ENCODE results near the gene ZMYND10.

DNA sequence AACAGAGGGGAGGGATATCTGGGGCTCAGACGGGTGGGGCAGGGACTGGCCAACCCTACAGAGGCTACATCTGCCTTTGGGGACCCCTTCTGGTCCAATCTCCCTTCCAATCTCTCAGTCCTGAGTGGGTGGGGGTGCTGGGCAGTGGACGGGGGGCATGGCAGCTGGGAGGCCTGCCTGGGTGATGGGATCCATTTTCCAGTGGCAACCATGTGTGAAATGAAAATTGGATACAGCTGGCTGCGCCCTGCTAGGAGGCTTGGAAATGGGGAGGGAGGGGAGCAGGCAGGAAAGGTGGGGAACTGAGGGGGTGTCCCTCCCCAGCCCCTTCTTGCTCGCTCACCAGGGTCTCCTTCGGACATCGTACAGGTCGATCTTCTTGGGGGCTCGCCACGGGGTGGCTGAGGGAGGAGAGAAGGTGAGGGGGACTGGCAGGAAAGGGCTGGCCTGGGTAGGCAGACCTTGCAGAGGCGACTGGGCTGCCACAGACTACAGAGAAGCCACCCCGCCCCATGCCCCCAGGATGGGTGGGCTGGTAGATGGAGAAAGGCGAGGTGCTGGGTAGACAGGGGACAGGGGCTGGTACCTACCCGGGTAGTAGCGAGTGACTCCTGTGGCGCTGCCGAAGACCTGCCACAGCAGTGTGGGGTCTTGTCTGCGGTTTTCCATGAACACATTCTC is 35.0 kb upstream of the ZMYND10 start:
- TF ChIP-seq POLR2A (IDR thresholded peaks at IDR 0.05): no peak
- TF ChIP-seq, protein P1, sequence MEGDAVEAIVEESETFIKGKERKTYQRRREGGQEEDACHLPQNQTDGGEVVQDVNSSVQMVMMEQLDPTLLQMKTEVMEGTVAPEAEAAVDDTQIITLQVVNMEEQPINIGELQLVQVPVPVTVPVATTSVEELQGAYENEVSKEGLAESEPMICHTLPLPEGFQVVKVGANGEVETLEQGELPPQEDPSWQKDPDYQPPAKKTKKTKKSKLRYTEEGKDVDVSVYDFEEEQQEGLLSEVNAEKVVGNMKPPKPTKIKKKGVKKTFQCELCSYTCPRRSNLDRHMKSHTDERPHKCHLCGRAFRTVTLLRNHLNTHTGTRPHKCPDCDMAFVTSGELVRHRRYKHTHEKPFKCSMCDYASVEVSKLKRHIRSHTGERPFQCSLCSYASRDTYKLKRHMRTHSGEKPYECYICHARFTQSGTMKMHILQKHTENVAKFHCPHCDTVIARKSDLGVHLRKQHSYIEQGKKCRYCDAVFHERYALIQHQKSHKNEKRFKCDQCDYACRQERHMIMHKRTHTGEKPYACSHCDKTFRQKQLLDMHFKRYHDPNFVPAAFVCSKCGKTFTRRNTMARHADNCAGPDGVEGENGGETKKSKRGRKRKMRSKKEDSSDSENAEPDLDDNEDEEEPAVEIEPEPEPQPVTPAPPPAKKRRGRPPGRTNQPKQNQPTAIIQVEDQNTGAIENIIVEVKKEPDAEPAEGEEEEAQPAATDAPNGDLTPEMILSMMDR (IDR thresholded peaks at IDR 0.05): no peak
